ENCODE measurements around the gene GPR22.

GRCh38 chr7:107441581-107442422 lies 28.1 kb upstream of the GPR22 start:
- TF ChIP-seq CTCF (IDR thresholded peaks at IDR 0.05) = no peak
- TF ChIP-seq POLR2AphosphoS5 (IDR thresholded peaks at IDR 0.05) = no peak

Data from upper lobe of left lung (tissue), 4 donors.